Measurements from ENCODE around the gene ARHGAP15.

Gene ARHGAP15

GRCh38 chr2:143718745-143719144 lies 589.5 kb downstream of the ARHGAP15 start:
- peak overlapping the region in 1 of 2 donors; percentile 59 for H3K27ac ChIP-seq
- no peak for TF ChIP-seq CTCF (IDR thresholded peaks at IDR 0.05)
- H3K4me3 ChIP-seq, result no peak overlapping the region
- DNase-seq (ENCODE audit: low spot score), result no peak

- peak overlapping the region in 1 of 2 donors; percentile 6 for H3K27ac ChIP-seq
- TF ChIP-seq CTCF (IDR thresholded peaks at IDR 0.05), result no peak
- no peak overlapping the region for H3K4me3 ChIP-seq
- DNase-seq (ENCODE audit: low spot score), result no peak
Measured at GRCh38 chr2:143719406-143719805, 590.2 kb downstream of the ARHGAP15 start.

GRCh38 chr2:143720095-143720664 lies 591.0 kb downstream of the ARHGAP15 start:
- no peak for TF ChIP-seq CTCF (IDR thresholded peaks at IDR 0.05)
- no peak overlapping the region for H3K27ac ChIP-seq
- H3K4me3 ChIP-seq, result no peak overlapping the region
- DNase-seq (ENCODE audit: low spot score), result no peak

- no peak overlapping the region for H3K27ac ChIP-seq
- H3K4me3 ChIP-seq, result no peak overlapping the region
- no peak for TF ChIP-seq CTCF (IDR thresholded peaks at IDR 0.05)
- DNase-seq (ENCODE audit: low spot score), result no peak
Measured at GRCh38 chr2:143725400-143725799, 596.2 kb downstream of the ARHGAP15 start.

GRCh38 chr2:143726151-143726845 lies 597.1 kb downstream of the ARHGAP15 start:
- no peak for TF ChIP-seq CTCF (IDR thresholded peaks at IDR 0.05)
- no peak for DNase-seq (ENCODE audit: low spot score)
- Histone ChIP-seq H3K4me3 (no peak overlapping the region), H3K27ac (no peak overlapping the region)

- DNase-seq (ENCODE audit: low spot score), result no peak
- TF ChIP-seq CTCF (IDR thresholded peaks at IDR 0.05), result no peak
- no peak overlapping the region for H3K4me3 ChIP-seq
Measured at GRCh38 chr2:143728498-143728897, 599.3 kb downstream of the ARHGAP15 start.

GRCh38 chr2:143729296-143729814 lies 600.1 kb downstream of the ARHGAP15 start:
- H3K4me3 ChIP-seq, result no peak overlapping the region
- no peak for DNase-seq (ENCODE audit: low spot score)
- H3K27ac ChIP-seq, result no peak overlapping the region
- no peak for TF ChIP-seq CTCF (IDR thresholded peaks at IDR 0.05)

More at GRCh38 chr2:143728498-143728897, 599.3 kb downstream of the ARHGAP15 start:
- H3K27ac ChIP-seq, result no peak overlapping the region

All from coronary artery (tissue), 2 donors.